ENCODE results near the gene PPP2R5B.
"Not testable (repeated sequence)": the region's sequence is repeated elsewhere in the genome, so short reads cannot be mapped to it uniquely, and the experiment has no call there.

Gene PPP2R5B

GRCh38 chr11:64963072-64963631 lies 38.7 kb downstream of the PPP2R5B start:
- Histone ChIP-seq H3K9ac (ENCODE audit: insufficient read length) (no peak overlapping the region), H3K27ac (no peak overlapping the region), H3K9me3 (ENCODE audit: low read depth, low read length) (no peaks in the 10 kb centered on the region), H3K36me3 (ENCODE audit: insufficient read depth, low read length) (no peaks in the 10 kb centered on the region), H3K4me3 (no peak overlapping the region)
- TF ChIP-seq EZH2 (IDR thresholded peaks at IDR 0.05) (no peak), FOXP2 (optimal IDR thresholded peaks at IDR 0.05; ENCODE audit: control extremely low read depth, extremely low read length, insufficient read depth) (no peak), POLR2AphosphoS5 (IDR thresholded peaks at IDR 0.05; ENCODE audit: borderline replicate concordance, low read depth, low read length) (no peak)
- DNase-seq (ENCODE audit: low read depth, low spot score), result no peak

GRCh38 chr11:64967375-64967774 lies 42.9 kb downstream of the PPP2R5B start:
- no peak overlapping the region for H3K4me3 ChIP-seq
- H3K36me3 ChIP-seq (ENCODE audit: insufficient read depth, low read length), result no peaks in the 10 kb centered on the region
- no peak for DNase-seq (ENCODE audit: low read depth, low spot score)
- H3K27ac ChIP-seq, result no peak overlapping the region
- H3K9ac ChIP-seq (ENCODE audit: insufficient read length), result no peak overlapping the region
- TF ChIP-seq POLR2AphosphoS5 (IDR thresholded peaks at IDR 0.05; ENCODE audit: borderline replicate concordance, low read depth, low read length) (no peak), FOXP2 (optimal IDR thresholded peaks at IDR 0.05; ENCODE audit: control extremely low read depth, extremely low read length, insufficient read depth) (no peak), EZH2 (IDR thresholded peaks at IDR 0.05) (no peak)
- H3K9me3 ChIP-seq (ENCODE audit: low read depth, low read length), result no peaks in the 10 kb centered on the region

- H3K9me3 ChIP-seq (ENCODE audit: low read depth, low read length), result no peaks in the 10 kb centered on the region
- no peak for DNase-seq (ENCODE audit: low read depth, low spot score)
- TF ChIP-seq FOXP2 (optimal IDR thresholded peaks at IDR 0.05; ENCODE audit: control extremely low read depth, extremely low read length, insufficient read depth), result no peak
- TF ChIP-seq POLR2AphosphoS5 (IDR thresholded peaks at IDR 0.05; ENCODE audit: borderline replicate concordance, low read depth, low read length), result no peak
- TF ChIP-seq EZH2 (IDR thresholded peaks at IDR 0.05), result no peak
- H3K36me3 ChIP-seq (ENCODE audit: insufficient read depth, low read length), result no peaks in the 10 kb centered on the region
- no peak overlapping the region for H3K4me3 ChIP-seq
- no peak overlapping the region for H3K27ac ChIP-seq
- no peak overlapping the region for H3K9ac ChIP-seq (ENCODE audit: insufficient read length)
These were observed 44.7 kb downstream of the PPP2R5B start for GRCh38 chr11:64969209-64969608.

- no peak overlapping the region for H3K9ac ChIP-seq (ENCODE audit: insufficient read length)
- H3K36me3 ChIP-seq (ENCODE audit: insufficient read depth, low read length), result no peaks in the 10 kb centered on the region
- no peak overlapping the region for H3K27ac ChIP-seq
- no peak overlapping the region for H3K4me3 ChIP-seq
- no peak for DNase-seq (ENCODE audit: low read depth, low spot score)
- TF ChIP-seq FOXP2 (optimal IDR thresholded peaks at IDR 0.05; ENCODE audit: control extremely low read depth, extremely low read length, insufficient read depth) (no peak), EZH2 (IDR thresholded peaks at IDR 0.05) (no peak), POLR2AphosphoS5 (IDR thresholded peaks at IDR 0.05; ENCODE audit: borderline replicate concordance, low read depth, low read length) (no peak)
- H3K9me3 ChIP-seq (ENCODE audit: low read depth, low read length), result no peaks in the 10 kb centered on the region
These were observed 46.3 kb downstream of the PPP2R5B start for GRCh38 chr11:64970731-64971151.

- Histone ChIP-seq H3K9me3 (ENCODE audit: low read depth, low read length) (no peaks in the 10 kb centered on the region), H3K27ac (no peak within 1 kb of the TSS), H3K36me3 (ENCODE audit: insufficient read depth, low read length) (no peaks in the 10 kb centered on the region), H3K9ac (ENCODE audit: insufficient read length) (no peak within 1 kb of the TSS), H3K4me3 (no peak within 1 kb of the TSS)
- TF ChIP-seq FOXP2 (optimal IDR thresholded peaks at IDR 0.05; ENCODE audit: control extremely low read depth, extremely low read length, insufficient read depth) (no peak), POLR2AphosphoS5 (IDR thresholded peaks at IDR 0.05; ENCODE audit: borderline replicate concordance, low read depth, low read length) (no peak), EZH2 (IDR thresholded peaks at IDR 0.05) (no peak)
- no peak for DNase-seq (ENCODE audit: low read depth, low spot score)
These were observed 47.1 kb downstream of the PPP2R5B start, which contains the start of gene MAJIN for GRCh38 chr11:64971421-64972233. Gene MAJIN, minus strand, starts transcription at chr11:64972108. Its CDS starts 12,703 bp downstream, at chr11:64959405.

- no peaks in the 10 kb centered on the region for H3K9me3 ChIP-seq (ENCODE audit: low read depth, low read length)
- DNase-seq (ENCODE audit: low read depth, low spot score), result no peak
- H3K9ac ChIP-seq (ENCODE audit: insufficient read length), result no peak overlapping the region
- TF ChIP-seq POLR2AphosphoS5 (IDR thresholded peaks at IDR 0.05; ENCODE audit: borderline replicate concordance, low read depth, low read length) (no peak), EZH2 (IDR thresholded peaks at IDR 0.05) (no peak), FOXP2 (optimal IDR thresholded peaks at IDR 0.05; ENCODE audit: control extremely low read depth, extremely low read length, insufficient read depth) (no peak)
- H3K36me3 ChIP-seq (ENCODE audit: insufficient read depth, low read length), result no peaks in the 10 kb centered on the region
- H3K27ac ChIP-seq, result no peak overlapping the region
- H3K4me3 ChIP-seq, result no peak overlapping the region
These were observed 49.6 kb downstream of the PPP2R5B start for GRCh38 chr11:64974124-64974523.

- no peak for TF ChIP-seq EZH2 (IDR thresholded peaks at IDR 0.05)
- no peak for TF ChIP-seq POLR2AphosphoS5 (IDR thresholded peaks at IDR 0.05; ENCODE audit: borderline replicate concordance, low read depth, low read length)
- TF ChIP-seq FOXP2 (optimal IDR thresholded peaks at IDR 0.05; ENCODE audit: control extremely low read depth, extremely low read length, insufficient read depth), result no peak
- H3K4me3 ChIP-seq, result no peak overlapping the region
- H3K9me3 ChIP-seq (ENCODE audit: low read depth, low read length), result no peaks in the 10 kb centered on the region
- DNase-seq (ENCODE audit: low read depth, low spot score), result no peak
- no peak overlapping the region for H3K9ac ChIP-seq (ENCODE audit: insufficient read length)
- H3K27ac ChIP-seq, result no peak overlapping the region
- no peaks in the 10 kb centered on the region for H3K36me3 ChIP-seq (ENCODE audit: insufficient read depth, low read length)
These were observed 52.2 kb downstream of the PPP2R5B start for GRCh38 chr11:64976651-64977050.

- H3K4me3 ChIP-seq; H3K9me3 ChIP-seq (ENCODE audit: low read depth, low read length); H3K36me3 ChIP-seq (ENCODE audit: insufficient read depth, low read length); H3K27ac ChIP-seq; DNase-seq (ENCODE audit: low read depth, low spot score); H3K9ac ChIP-seq (ENCODE audit: insufficient read length): not testable (repeated sequence)
These were observed 58.9 kb downstream of the PPP2R5B start for GRCh38 chr11:64983339-64983738.
